ENCODE measurements around the gene IFNAR1.

IFNAR1 gene

DNA sequence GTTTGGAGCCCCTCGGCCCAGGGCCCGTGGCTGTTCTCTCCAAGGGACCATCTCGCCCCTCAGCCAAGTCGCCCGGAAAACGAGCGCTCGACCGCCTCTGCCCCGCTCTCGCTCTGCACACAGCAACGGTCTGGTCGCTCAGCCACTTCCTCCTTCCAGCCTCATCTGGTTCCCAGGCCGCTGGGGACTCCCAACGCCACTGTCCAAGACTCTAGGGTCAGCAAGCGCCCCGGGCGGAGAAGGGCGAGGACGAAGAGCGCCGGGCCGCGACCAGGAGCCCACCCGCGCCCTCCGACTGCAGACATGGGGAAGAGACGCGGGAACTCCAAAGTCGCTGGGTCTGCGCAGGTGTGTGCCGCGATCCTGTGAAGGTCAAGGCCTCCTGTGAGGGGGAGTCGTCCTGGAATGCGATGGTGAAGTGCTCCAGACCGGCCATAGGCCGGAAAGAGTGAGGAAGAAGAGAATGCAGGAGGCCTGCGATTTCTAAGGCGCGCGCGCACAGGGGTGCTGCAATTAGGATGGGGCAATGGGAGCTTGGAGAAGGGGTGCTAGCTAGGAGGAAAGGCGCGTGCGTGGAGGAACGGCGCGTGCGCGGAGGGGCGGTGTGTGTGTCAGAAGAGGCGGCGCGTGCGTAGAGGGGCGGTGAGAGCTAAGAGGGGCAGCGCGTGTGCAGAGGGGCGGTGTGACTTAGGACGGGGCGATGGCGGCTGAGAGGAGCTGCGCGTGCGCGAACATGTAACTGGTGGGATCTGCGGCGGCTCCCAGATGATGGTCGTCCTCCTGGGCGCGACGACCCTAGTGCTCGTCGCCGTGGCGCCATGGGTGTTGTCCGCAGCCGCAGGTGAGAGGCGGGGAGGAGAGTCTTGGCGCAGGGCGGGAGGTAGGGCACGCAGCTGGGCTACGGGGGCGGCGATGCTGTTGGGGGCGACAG lies at the start of gene IFNAR1:
Gene IFNAR1 (plus strand): TSS at position 680 of the 931 bp plus-strand sequence. CDS start 86 bp downstream, at position 766.
- DNase-seq: peak; percentile 98

- no peak for DNase-seq
These were observed 46.0 kb upstream of the IFNAR1 start for GRCh38 chr21:33278721-33279120.

- no peak for DNase-seq
These were observed 45.4 kb upstream of the IFNAR1 start for GRCh38 chr21:33279330-33279820.

- no peak for DNase-seq
These were observed 43.6 kb upstream of the IFNAR1 start for GRCh38 chr21:33281096-33281652.

- no peak for DNase-seq
These were observed 41.6 kb upstream of the IFNAR1 start for GRCh38 chr21:33283203-33283602.

DNA sequence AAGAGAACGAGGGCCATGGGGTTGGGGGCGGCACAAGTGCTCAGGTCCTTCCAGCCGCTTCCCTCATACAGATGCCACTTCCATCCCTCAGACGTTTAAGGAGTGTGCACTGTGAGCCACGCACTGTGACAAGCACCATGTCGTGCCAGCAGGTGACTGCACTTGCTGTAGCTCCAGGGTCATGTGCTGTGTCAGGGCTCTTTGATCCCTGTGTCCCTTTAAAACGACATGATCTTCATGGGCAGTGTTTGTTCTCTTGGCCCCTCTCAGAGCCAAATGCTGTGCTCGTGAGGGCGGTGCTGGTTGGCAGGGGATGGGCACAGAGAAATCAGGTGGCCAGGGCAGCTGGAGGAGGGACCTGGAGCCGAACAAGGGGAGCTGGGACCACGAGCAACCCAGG lies 38.7 kb upstream of the IFNAR1 start:
- DNase-seq: no peak

DNA sequence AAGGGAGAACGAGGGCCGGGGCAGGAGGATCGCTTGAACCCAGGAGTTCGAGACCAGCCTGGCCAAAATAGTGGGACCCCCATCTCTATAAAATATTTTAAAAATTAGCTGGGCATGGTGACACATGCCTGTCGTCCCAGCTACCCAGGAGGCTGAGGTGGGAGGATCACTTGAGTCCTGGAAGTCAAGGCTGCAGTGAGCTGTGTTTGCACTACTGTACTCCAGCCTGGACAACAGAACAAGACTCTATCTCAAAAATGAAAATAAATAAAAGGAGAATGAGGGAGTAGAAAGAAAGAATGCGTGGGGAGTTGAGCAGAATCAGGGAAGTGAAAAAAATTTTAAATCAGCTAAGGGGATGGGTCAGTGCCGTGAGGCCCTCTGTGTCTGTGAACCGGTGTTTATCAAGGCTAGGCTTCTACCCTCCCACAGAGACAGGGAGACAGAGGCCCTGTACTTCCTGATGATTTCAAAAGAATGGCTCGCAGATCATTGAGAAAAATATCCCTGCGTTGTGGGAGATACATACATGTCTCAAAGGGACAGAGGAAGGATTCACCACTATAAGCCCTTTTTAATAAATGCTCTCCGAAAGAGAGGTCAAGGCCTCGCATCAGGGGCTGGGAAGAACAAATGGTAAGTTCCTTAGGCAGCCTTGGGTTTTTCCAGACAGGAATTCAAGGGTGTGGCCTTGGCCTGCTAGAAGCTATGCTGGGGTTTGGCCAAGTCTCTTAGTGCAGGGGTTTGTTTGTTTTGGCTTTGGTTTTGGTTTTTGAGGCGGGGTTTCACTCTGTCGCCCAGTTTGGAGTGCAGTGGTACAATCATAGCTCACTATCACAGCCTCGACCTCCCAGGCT lies 37.9 kb upstream of the IFNAR1 start:
- peak; percentile 46 for DNase-seq

DNA sequence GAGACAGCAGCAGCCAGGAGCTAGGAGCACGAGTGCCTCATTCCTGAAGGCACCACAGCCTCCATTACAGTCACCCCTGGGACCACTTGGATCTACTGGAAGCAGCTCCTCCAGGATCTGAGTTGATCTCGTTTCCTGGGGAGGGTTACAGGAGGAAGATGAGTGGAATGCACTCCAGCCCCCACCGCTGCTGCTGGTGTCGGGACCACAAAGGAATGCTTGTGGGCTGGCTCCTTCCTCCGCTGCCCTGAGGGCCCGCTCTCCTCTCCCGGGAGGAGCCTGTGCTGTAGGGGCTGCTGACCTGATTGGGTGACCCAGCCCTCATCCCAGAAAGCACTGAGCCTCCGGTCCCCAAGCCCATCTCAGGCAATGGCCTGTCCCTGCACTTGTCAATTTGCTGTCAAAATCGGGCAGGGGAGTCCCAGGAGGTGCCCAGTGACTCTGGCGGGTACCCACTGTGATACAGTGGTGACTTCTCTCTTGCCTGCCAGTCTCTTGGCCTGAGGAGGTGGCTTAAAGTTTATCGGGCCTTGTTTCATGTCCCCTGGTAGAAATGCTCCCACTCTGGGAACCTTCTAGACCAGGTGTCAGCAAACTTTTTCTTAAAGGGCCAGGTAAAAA lies 35.5 kb upstream of the IFNAR1 start:
- no peak for DNase-seq

DNA sequence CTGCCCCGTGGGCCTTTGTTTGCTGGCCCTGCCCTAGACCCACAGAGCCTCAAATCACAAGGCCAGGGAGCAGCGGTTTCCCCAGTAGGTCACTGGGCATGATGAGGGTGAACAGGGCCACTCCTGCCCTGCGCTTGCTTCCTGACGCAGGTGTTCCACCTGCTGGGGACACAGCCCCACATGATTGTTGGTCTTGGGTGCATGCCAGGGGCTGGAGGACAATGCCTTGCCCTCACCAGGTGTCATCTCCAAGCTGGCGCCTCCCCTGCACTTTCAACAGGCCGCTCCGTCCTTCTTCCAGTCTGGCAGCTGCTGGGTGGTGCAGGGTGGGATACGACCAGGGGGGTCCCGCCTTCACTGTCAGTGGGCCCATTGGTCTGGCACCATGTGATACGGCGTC lies 34.3 kb upstream of the IFNAR1 start:
- peak; percentile 37 for DNase-seq

DNA sequence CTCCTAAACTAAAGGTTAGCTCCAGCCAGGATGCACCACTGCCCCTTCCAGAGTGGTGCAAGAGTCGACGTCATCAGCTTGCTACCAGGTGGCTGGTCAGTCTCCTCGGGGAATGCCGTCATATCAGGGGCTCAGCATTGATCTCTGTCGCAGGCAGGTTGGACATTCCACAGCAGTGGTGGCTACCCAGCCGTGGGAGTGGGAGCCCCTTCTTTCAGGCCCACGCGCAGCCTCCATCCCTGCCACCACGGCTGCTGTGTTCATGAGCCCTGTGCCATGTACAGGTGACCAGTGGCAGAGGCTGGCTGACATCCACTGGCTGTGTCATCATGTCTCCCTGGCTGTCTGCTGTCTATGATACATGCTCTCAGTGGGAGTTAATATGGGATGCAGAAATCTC lies 33.1 kb upstream of the IFNAR1 start:
- DNase-seq: no peak

GRCh38 chr21:33292724-33293123 lies 32.0 kb upstream of the IFNAR1 start:
- DNase-seq: no peak

- no peak for DNase-seq
These were observed 31.6 kb upstream of the IFNAR1 start for GRCh38 chr21:33293136-33293535.

DNA sequence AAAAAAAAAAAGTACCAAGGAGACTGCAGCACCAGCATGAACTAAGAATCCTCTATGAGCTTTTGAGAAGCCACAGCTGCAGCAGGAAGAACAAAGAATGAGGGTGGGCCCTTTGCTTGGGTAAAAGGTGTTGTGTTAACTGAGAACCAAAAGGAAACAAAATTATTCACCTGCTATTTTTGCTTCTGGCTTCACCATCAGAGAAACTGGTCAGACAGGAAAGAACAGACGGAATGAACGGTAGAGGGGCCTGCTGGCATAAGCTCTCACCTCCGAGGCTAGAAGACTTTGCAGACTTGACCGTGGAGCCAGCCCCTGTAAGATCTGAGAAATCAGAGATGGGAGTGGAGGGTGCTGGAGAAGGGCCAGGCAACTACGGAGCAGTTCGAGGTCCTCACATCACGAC lies 31.0 kb upstream of the IFNAR1 start:
- no peak for DNase-seq

DNA sequence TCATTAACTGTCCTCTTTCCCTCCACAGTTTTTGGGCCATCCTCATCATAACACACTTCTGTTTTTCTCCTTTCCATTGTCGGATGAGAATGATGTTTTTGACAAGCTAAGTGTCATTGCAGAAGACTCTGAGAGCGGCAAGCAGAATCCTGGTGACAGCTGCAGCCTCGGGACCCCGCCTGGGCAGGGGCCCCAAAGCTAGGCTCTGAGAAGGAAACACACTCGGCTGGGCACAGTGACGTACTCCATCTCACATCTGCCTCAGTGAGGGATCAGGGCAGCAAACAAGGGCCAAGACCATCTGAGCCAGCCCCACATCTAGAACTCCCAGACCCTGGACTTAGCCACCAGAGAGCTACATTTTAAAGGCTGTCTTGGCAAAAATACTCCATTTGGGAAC lies 28.6 kb upstream of the IFNAR1 start:
- DNase-seq: no peak

- no peak for DNase-seq
These were observed 25.5 kb upstream of the IFNAR1 start for GRCh38 chr21:33299181-33299752.

GRCh38 chr21:33300701-33301631 lies 23.8 kb upstream of the IFNAR1 start:
- DNase-seq: no peak

DNA sequence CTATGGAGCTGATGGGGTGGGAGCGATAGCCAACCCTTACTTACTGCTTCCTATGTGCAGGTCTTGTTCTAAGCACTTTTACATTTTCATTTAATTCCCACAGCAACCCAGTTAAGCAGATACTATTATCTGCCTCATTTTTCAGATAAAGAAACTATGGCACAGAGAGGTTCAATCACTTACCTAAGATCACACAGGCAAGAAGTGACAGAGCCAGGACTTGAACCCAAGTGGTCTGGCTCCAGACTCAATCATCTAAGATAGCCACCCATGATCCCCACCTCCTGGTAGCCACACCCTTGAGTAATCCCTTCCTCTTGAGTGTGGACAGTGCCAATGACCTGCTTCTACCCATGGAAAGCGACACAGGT lies 23.2 kb upstream of the IFNAR1 start:
- DNase-seq: no peak

- DNase-seq: no peak
These were observed 22.7 kb upstream of the IFNAR1 start for GRCh38 chr21:33302055-33302454.

DNA sequence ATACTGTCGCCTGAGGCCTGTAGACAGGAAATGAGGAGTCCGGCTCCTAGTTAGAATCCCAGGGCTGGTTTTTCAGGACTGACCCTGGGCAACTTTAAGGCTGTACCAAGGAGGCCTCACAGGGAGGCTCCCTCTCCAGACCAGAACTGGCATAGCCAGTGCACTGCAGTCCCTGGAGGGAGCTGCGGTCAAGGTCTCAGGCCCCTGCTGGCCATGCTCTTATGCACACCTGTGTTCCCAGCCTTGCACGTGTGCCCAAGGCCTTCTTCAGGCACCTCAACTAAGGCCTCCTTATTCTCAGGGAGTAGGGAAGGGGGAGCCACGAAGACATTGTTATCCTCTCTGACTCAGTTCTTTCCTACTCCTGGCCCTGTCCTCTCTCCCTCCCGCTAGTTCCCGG lies 22.0 kb upstream of the IFNAR1 start:
- no peak for DNase-seq

- DNase-seq: no peak
These were observed 19.5 kb upstream of the IFNAR1 start for GRCh38 chr21:33305344-33305671.

GRCh38 chr21:33305938-33306337 lies 18.8 kb upstream of the IFNAR1 start:
- DNase-seq: no peak

All from NCI-H1092 (cell line).